ENCODE results near the gene KREMEN2. TPM values are rescaled to one million over a fixed set of nuclear protein-coding genes. Genes with fewer than 3 reads are reported as not detected.
A peak's percentile ranks its signal among the peaks of the same experiment; 100 is the strongest.

The KREMEN2 gene
- total RNA-seq, 4 donors from 2014 or later: not detected

- TF ChIP-seq POLR2A (IDR thresholded peaks at IDR 0.05): no peak
- TF ChIP-seq, protein P1, sequence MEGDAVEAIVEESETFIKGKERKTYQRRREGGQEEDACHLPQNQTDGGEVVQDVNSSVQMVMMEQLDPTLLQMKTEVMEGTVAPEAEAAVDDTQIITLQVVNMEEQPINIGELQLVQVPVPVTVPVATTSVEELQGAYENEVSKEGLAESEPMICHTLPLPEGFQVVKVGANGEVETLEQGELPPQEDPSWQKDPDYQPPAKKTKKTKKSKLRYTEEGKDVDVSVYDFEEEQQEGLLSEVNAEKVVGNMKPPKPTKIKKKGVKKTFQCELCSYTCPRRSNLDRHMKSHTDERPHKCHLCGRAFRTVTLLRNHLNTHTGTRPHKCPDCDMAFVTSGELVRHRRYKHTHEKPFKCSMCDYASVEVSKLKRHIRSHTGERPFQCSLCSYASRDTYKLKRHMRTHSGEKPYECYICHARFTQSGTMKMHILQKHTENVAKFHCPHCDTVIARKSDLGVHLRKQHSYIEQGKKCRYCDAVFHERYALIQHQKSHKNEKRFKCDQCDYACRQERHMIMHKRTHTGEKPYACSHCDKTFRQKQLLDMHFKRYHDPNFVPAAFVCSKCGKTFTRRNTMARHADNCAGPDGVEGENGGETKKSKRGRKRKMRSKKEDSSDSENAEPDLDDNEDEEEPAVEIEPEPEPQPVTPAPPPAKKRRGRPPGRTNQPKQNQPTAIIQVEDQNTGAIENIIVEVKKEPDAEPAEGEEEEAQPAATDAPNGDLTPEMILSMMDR (IDR thresholded peaks at IDR 0.05 in 4 of 5, conservative IDR thresholded peaks at IDR 0.05 in 1 of 5): no peak
- Histone ChIP-seq H3K27ac (no peak overlapping the region), H3K4me3 (peak overlapping the region; percentile 70 to 87 (median 82)), H3K9me3 (no peaks in the 10 kb centered on the region), H3K36me3 (no peaks in the 10 kb centered on the region), H3K4me1 (peaks cover 9 to 12% of the 10 kb centered on the region in 2 donors), H3K27me3 (peaks cover 0 to 6% (median 3%) of the 10 kb centered on the region in 3 donors)
- ATAC-seq (no peak), DNase-seq (no peak)
- intact Hi-C loops (cut with DNase I; ENCODE audit: low total_unique reads): loop anchor here (1.0 kb wide), 2 partner anchors 10 to 227 kb away; partner anchors contain the start of genes PAQR4 and SRRM2
- in situ Hi-C loops (cut with MboI; ENCODE audit: low sequenced_read_pairs in 4 of 4): no loop called here
These were observed 15.7 kb downstream of the KREMEN2 start for GRCh38 chr16:2979669-2980226.

DNA sequence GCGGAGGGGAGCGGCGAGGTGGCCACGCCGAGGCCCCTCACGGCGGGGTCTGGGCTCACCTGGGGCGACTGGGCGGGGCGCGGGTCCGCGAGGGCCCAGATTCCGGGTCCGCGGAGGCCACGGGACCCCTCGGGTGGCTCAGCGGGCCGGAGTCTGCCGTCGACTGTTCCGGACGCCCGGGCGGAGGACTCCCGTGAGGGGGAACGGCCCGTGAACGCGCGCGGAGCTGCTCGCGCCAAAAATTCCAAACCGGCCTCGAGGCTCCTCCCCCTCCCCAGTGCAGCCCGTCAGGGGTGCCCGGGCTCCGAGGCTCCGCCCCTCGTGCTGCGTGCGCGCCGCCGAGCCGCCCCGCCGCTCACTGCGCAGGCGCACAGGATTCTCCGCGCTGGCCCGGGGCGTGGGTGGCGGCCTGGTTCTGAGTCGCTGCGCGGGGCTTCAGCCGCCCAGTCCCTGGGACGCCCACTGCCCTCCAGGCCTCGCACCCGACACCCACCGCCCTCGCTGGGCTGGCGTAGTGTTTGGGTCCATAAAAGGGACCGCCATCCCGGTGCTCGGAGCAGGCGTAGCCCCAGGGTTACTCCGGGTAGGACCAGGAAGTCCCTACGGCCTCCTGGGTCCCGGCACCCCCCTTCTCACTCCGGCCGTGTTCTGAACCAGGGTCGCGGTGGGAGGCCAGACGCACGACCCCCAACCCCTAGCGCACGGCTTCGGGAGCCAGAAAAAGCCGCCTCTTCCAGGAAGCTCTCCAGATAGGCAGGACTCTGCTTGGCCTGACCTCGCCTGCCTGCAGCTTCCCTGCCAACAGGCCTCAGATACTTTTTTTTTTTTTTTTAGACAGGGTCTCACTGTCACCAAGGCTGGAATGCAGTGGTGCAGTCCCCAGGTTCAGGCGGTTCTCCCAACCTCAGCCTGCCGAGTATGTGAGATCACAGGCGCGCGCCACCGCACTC is 16.4 kb downstream of the KREMEN2 start, which contains the start of gene PKMYT1:
Gene PKMYT1, minus strand, starts transcription at position 220 of the 950 bp plus-strand sequence. CDS start 789 bp downstream, outside the sequence.
- Histone ChIP-seq H3K27ac (peak within 1 kb of the TSS; percentile 76 to 89 (median 84)), H3K4me3 (peak within 1 kb of the TSS; percentile 70 to 87 (median 82)), H3K27me3 (peaks cover 0 to 6% (median 3%) of the 10 kb centered on the region in 3 donors), H3K4me1 (peaks cover 16 to 20% of the 10 kb centered on the region in 2 donors), H3K36me3 (no peaks in the 10 kb centered on the region), H3K9me3 (no peaks in the 10 kb centered on the region)
- ATAC-seq (peak; percentile 90 to 94), DNase-seq (peak; percentile 69 to 82)
- intact Hi-C loops (cut with DNase I; ENCODE audit: low total_unique reads) (loop anchor here (1.0 kb wide), 2 partner anchors 11 to 228 kb away; partner anchors contain the start of genes PAQR4 and SRRM2), in situ Hi-C loops (cut with MboI; ENCODE audit: low sequenced_read_pairs in 4 of 4) (no loop called here)
- TF ChIP-seq, protein P1 (IDR thresholded peaks at IDR 0.05 in 4 of 5, conservative IDR thresholded peaks at IDR 0.05 in 1 of 5): no peak
- peak; percentile 73 to 88 for TF ChIP-seq POLR2A (IDR thresholded peaks at IDR 0.05)

DNA sequence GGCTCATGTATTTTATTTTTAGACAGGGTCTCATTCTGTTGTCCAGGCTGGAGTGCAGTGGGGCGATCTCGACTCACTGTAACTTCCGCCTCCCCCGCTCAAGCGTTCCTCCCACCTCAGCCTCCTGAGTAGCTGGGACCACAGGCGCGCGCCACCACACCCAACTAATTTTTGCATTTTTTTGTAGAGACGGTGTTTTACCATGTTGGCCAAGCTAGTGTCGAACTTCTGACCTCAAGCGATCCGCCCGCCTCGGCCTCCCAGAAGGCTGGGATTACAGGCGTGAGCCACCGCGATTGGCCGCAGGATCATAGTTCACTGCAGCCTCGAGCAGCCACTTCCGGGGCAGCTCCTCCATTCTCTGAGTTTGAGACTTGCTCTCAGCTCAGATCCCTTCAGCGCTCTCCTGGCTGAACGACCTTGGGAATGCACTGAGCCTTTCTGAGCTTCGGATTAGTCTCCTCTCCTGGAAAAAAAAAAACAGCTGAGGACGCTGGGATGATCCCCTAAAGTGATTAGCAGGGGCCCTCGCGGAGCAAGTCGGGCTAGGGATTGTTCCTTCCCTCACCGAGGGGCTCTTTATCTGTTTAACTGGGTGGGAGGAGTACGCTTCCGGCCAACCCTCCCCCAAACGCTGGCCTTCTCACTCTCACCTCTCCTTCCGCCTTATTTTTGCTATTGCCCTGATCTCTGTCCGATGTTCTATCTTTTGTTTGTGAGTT is 17.3 kb downstream of the KREMEN2 start:
- TF ChIP-seq, protein P1 (IDR thresholded peaks at IDR 0.05 in 4 of 5, conservative IDR thresholded peaks at IDR 0.05 in 1 of 5): no peak
- no peak for TF ChIP-seq POLR2A (IDR thresholded peaks at IDR 0.05)
- no peaks in the 10 kb centered on the region for H3K36me3 ChIP-seq
- in situ Hi-C loops (cut with MboI; ENCODE audit: low sequenced_read_pairs in 4 of 4) (no loop called here), intact Hi-C loops (cut with DNase I; ENCODE audit: low total_unique reads) (no loop called here)
- peak overlapping the region in 1 of 4 donors; percentile 89 for H3K27ac ChIP-seq
- H3K4me1 ChIP-seq: peaks cover 24 to 25% of the 10 kb centered on the region in 2 donors
- peak overlapping the region; percentile 70 to 87 (median 82) for H3K4me3 ChIP-seq
- ATAC-seq (no peak), DNase-seq (no peak)
- H3K9me3 ChIP-seq: no peaks in the 10 kb centered on the region
- peaks cover 0 to 6% (median 3%) of the 10 kb centered on the region in 3 donors for H3K27me3 ChIP-seq

DNA sequence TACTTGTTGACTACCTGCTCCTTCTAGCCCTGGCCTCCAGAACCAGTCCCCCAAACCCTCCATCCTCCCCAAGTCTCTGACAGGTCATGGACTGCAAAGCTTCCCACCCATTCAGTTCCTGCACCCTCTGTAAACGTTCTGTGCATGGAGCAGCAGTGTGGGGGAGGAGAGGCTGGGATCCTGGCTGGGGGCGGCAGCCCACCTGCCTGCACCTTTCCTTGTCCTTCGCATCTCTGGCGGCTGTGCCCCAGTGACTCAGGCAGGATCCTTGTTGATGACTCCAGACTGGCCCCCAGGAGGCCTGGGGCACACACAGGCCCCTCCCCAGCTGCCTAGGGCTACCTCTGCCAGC is 17.8 kb downstream of the KREMEN2 start:
- Histone ChIP-seq H3K9me3 (no peaks in the 10 kb centered on the region), H3K4me1 (peaks cover 25 to 28% of the 10 kb centered on the region in 2 donors), H3K36me3 (no peaks in the 10 kb centered on the region), H3K4me3 (no peak overlapping the region), H3K27me3 (peaks cover 0 to 6% (median 3%) of the 10 kb centered on the region in 3 donors), H3K27ac (no peak overlapping the region)
- in situ Hi-C loops (cut with MboI; ENCODE audit: low sequenced_read_pairs in 4 of 4) (no loop called here), intact Hi-C loops (cut with DNase I; ENCODE audit: low total_unique reads) (no loop called here)
- ATAC-seq (no peak), DNase-seq (no peak)
- TF ChIP-seq, protein P1 (IDR thresholded peaks at IDR 0.05 in 4 of 5, conservative IDR thresholded peaks at IDR 0.05 in 1 of 5): no peak
- TF ChIP-seq POLR2A (IDR thresholded peaks at IDR 0.05): no peak
